HG03159 (cell line): ENCODE results near the gene DAGLA.
A peak's percentile ranks its signal among the peaks of the same experiment; 100 is the strongest.

ENCODE experiments used
- ATAC-seq: cut with Tn5 transposase; IDR thresholded peaks from one replicate; pipeline ENCODE4 v1.9.1; 2021; ENCODE audit warnings: mild to moderate bottlenecking, moderate library complexity; ENCODE audit not compliant: unreplicated experiment

DAGLA gene

GRCh38 chr11:61775606-61776554 is 95.7 kb downstream of the DAGLA start:
- ATAC-seq, result no peak

DNA sequence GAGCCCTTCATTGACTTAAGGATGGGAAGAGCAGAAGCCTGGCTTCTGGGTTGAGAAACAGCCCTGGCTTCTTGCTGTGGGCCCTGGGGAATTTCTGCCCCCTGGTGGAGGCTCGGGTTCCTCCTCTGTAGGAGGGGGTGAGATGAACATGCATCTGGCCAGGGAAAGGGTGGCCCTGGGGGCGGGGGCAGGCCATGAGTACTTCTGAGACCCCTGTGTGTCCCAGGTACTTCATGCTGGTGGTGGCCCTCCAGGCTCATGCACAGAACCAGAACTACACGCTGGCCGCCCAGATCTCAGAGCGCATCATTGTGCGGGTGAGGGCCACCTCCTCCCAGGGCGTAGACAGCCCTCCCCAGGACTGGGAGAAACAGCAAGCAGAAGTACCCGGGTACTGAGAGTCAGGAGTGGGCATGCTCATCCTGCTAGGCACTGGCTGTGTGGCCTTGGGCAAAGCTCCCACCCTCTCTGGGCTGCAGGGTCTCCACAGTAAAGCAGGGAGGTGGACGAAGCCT is 96.4 kb downstream of the DAGLA start:
- no peak for ATAC-seq

- no peak for ATAC-seq
Measured at GRCh38 chr11:61777234-61778090, 97.3 kb downstream of the DAGLA start.

DNA sequence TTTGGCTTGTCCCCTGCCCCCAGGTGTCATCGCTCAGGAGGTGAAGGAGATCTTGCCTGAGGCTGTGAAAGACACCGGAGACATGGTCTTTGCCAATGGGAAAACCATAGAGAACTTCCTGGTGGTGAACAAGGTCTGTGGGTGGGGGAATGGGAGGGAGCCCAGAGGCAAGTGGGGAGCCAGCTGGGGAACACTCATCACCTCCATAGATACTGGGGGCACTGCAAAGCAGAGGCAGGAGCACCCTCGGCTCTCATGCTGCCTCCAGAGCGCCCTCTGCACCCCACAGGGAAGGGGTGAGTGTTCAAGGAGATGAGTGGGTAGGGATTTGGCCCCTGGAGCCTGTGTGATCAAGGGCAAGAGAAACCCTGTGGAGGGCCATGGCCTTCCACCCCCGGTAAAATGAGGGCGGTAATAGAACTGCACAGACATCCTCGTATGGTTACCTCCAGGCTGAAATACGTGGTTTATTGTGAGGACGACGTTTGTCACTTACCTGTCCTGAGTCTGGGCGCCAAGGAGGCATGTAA is 98.2 kb downstream of the DAGLA start:
- ATAC-seq, result no peak

- ATAC-seq, result no peak
Measured at GRCh38 chr11:61778920-61779650, 98.9 kb downstream of the DAGLA start.

GRCh38 chr11:61779666-61780525 is 99.7 kb downstream of the DAGLA start:
- ATAC-seq, result no peak

- ATAC-seq, result no peak
Measured at GRCh38 chr11:61780581-61781162, 100.5 kb downstream of the DAGLA start.

DNA sequence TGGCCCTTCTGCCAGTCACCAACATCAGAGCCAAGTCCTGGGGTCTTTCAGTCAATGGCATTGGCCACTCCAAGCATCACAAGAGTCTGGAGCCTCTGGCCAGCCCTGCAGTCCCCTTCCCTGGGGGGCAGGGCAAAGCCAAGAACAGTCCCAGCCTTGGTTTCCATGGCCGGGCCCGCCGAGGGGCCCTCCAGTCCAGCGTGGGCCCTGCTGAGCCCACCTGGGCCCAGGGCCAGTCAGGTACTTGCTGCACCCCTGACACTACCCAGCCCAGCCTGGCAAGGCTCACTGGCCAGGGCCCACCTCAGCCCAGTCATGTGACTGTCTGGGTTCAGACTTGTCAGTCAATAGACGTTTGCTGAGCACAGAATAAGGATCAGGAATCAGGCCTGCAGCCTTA is 101.4 kb downstream of the DAGLA start:
- no peak for ATAC-seq

GRCh38 chr11:61782299-61782698 is 102.1 kb downstream of the DAGLA start:
- ATAC-seq, result no peak

DNA sequence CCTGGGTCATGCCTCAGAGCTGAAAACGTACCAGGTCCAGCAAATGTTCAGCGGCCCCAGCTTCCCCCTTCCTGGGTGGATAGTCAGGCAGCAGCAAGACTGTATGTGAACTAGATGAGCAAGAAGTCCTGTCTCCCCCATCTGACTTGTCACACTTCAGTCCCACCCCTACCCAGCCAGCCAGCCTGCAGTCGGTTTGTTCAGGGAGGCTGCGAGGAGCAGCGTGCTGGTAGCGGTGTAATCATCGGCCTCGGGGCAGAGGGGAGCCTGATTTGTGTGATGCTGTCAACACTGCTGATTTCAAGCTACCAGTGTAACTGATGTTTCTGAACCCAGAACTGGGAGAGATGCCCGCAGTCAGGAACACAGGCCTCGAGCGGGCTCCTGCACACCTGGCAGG is 102.7 kb downstream of the DAGLA start:
- no peak for ATAC-seq

DNA sequence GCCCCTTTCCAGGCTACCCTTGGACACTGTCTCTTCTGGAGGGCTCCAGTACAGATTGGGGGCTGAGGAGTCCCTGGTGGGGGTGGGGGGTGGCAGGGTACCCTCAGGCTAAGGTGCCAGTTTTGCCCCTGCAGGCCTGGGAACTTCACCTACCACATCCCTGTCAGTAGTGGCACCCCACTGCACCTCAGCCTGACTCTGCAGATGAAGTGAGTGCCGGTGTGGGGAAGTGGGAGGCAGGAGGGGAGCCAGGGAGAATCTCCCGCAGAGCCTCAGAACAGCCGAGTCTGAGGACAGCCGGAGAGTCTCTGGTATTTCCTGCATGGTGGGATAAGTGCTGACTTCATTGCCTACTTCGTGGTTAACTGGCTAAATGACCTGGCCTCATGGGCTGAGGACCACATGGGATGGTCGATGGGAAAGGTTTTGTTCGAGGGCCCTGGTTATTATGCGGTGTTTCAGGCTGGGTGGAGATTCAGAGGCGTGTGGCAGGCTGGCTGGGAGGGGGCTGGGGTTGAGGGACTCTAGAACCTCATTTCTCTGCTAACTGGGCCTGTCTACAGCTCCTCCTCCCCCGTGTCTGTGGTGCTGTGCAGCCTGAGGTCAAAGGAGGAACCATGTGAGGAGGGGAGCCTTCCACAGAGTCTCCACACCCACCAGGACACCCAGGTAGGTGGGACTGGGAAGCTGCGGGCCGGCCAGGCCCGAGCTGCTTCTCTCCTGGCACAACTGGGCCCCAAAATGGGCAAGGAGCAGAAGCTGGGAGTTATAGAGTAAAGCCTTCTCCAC is 103.7 kb downstream of the DAGLA start:
- no peak for ATAC-seq

- ATAC-seq, result no peak
Measured at GRCh38 chr11:61784506-61784805, 104.3 kb downstream of the DAGLA start.

GRCh38 chr11:61785837-61786402 is 105.7 kb downstream of the DAGLA start:
- ATAC-seq, result no peak

- ATAC-seq, result no peak
Measured at GRCh38 chr11:61787928-61788491, 107.8 kb downstream of the DAGLA start.

DNA sequence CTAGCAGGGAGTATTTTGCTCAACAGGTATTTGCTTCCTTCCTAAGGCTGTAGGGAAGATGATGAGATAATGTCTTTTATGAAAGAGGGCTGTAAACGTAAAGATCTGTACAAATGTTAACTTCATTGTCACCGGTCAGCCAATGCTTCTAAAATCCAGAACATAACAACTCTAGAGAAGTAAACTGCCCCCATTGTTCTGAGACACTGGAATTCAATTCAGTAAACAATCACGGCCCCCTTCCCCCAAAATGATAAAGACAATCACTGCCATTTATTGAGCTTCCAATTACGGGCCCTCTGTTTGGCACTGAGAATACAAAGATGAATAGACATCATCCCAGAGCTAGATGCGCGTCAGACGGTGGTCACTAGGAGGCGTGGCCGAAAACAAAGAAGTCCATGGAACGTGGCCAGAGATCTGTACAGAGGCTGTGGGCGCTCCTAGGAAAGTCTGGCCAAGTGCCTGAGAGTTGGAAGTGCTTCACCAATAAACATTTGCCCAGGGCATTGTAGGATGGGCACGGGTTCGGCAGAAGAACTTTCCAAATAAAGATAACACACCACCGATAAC is 111.6 kb downstream of the DAGLA start:
- peak; percentile 27 for ATAC-seq

DNA sequence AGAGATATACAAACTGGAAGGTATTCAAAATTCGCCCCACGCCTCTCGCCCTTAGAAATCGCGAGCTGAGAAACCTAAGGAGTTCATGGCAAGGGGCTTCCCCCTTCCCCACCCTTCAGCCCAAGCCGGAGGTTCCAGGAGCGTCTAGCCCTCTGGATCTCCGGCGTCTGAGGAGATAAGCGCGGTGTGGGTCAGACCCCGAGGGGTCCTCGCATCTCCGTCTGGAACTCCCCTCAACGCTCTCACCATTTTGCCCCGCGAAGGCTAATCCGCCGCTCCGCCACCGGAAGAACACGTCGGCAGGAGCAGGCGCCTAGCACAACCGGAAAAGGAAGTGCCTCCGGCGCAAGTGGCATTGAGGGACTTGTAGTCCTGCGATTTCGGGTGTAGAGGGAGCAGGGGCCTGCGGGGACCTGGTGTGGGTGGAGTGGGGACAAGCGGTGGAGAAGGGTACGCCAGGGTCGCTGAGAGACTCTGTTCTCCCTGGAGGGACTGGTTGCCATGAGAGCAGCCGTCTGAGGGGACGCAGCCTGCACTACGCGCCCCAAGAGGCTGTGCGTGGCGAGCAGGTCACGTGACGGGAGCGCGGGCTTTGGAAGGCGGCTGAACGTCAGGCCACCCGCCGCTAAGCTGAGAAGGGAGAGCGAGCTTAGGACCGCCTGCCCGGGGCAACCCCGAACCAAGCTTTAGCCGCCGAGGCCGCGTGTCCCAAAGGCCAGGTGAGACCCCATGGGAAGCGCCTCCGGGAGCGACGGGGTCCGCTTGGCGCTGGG is 112.3 kb downstream of the DAGLA start, which contains the start of the genes FEN1 and TMEM258:
TSS of gene FEN1 (plus strand) at position 602 of the 773 bp plus-strand sequence. CDS start 2,451 bp downstream, outside the sequence.
TSS of gene TMEM258 (minus strand) at position 290 of the 773 bp plus-strand sequence. CDS start at position 249, 41 bp downstream.
- ATAC-seq, result peak; percentile 74
